ENCODE measurements around the gene RNF41. TPM values are rescaled to one million over a fixed set of nuclear protein-coding genes. Genes with fewer than 3 reads are reported as not detected.

The RNF41 gene
- total RNA-seq, 2 experiments from 2014 or later, result 23.4 to 27.4 TPM

DNA sequence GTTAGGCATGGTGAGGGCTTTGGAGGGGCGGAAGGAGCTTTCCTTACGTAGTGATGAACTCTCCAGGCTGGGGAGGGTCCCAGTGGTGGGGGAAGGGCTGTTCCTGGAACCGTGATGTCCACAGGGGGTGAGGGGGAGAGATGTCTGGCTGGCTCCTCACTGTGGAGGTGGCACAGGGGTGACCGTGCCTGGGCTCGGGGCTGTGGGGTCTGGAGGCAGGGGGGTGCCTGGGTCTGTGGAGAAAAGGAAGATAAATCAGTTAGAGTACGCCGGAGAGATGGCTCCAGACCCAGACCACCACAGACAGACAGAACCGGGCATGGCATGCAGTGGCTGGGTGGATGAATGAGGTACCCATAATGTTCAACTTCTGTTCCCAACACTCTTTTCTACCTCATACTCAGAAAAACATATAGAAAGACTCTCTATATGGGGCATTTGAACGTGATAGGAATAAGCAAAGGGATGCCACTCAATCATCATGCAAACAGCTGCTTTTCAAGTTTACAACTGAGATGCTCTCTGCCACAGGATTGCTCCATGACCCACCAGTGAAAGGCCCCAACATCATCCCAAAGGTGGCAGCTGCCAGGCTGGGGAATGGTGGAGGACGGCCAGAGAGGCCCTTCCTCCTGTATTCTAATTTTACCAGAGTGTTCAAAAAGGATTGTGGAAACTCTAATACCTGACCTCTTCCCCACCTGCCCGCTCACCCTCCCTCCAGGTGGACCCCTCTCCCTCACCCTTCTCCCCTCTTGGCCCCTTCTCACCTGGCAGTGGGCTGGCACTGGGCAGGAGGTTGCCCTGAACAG, 58.0 kb downstream of the RNF41 start:
- Mint-ChIP-seq H3K36me3 (ENCODE audit: low read depth) (peaks cover 62% of the 10 kb centered on the region), H3K27ac (peak overlapping the region; percentile 67), H3K27me3 (no peaks in the 10 kb centered on the region), H3K4me3 (no peak overlapping the region), H3K9me3 (no peaks in the 10 kb centered on the region), H3K4me1 (ENCODE audit: low read depth) (peaks cover 18% of the 10 kb centered on the region)
- ATAC-seq, result no peak
- no peak for DNase-seq
- ChIA-PET POLR2A (interaction anchor here (0.8 to 5.7 kb wide), 8 partner anchors 7 to 46 kb away, joined by 3 to 51 read pairs (median 9); partner anchors contain the start of genes ESYT1, SMARCC2 and ZC3H10), CTCF (interaction anchor here (1.2 to 3.9 kb wide), 2 partner anchors 25 to 44 kb away, joined by 4 to 25 read pairs; partner anchors contain the start of gene SMARCC2)
- TF ChIP-seq, protein P1, sequence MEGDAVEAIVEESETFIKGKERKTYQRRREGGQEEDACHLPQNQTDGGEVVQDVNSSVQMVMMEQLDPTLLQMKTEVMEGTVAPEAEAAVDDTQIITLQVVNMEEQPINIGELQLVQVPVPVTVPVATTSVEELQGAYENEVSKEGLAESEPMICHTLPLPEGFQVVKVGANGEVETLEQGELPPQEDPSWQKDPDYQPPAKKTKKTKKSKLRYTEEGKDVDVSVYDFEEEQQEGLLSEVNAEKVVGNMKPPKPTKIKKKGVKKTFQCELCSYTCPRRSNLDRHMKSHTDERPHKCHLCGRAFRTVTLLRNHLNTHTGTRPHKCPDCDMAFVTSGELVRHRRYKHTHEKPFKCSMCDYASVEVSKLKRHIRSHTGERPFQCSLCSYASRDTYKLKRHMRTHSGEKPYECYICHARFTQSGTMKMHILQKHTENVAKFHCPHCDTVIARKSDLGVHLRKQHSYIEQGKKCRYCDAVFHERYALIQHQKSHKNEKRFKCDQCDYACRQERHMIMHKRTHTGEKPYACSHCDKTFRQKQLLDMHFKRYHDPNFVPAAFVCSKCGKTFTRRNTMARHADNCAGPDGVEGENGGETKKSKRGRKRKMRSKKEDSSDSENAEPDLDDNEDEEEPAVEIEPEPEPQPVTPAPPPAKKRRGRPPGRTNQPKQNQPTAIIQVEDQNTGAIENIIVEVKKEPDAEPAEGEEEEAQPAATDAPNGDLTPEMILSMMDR (IDR thresholded peaks at IDR 0.05), result no peak
- intact Hi-C loops (cut with micrococcal nuclease), result no loop called here

DNA sequence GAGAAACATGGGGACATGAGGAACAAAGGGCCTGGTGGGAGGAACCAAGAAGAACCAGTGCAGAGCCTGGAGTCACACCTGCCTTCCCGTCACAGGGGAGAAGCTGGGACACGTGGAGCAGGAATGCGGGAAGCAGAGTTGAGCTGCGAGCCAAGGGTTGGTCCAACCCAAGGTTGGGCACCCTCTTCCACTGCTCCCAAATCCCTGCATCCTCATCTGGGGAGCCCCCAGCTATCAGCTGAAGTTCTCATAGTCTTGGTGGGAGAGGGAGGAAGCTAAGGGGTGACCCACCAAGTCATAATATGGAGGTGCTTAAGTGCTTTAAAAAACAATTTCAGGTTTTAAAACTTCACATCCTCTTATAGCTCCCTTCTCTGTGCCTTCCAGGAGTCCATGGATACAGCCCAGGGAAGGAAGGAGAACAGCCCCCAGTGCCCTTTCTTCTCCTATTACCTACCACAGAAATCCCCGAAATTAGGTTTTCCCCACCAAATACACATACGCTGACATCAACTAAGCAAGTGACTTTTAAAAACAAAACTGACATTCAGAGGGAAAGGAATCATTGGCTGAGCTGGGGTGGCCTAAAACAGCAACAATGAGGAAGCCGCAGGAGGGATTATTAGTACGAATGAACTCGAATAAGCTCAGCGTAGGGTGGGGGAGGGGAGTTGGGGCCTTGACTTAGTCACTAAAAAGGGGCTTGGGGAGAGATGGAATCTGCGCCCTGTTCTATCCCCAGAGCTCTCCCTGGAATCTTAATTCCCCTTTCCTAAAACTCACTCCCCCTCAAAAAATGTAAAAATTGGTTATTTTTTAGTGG, 59.0 kb downstream of the RNF41 start:
- H3K9me3 Mint-ChIP-seq, result no peaks in the 10 kb centered on the region
- TF ChIP-seq, protein P1 (IDR thresholded peaks at IDR 0.05), result no peak
- H3K27me3 Mint-ChIP-seq, result no peaks in the 10 kb centered on the region
- H3K36me3 Mint-ChIP-seq (ENCODE audit: low read depth), result peaks cover 64% of the 10 kb centered on the region
- CTCF ChIA-PET, result interaction anchor here (1.4 to 3.9 kb wide), 2 partner anchors 26 to 35 kb away, joined by 5 to 25 read pairs; partner anchors contain the start of genes ESYT1 and SMARCC2
- peak overlapping the region; percentile 9 for H3K27ac Mint-ChIP-seq
- ATAC-seq (no peak), DNase-seq (no peak)
- H3K4me3 Mint-ChIP-seq, result no peak overlapping the region
- POLR2A ChIA-PET, result interaction anchor here (0.7 to 5.7 kb wide), 17 partner anchors 8 to 59 kb away, joined by 3 to 51 read pairs (median 7); partner anchors contain the start of genes ESYT1, PA2G4 and ZC3H10
- peaks cover 18% of the 10 kb centered on the region for H3K4me1 Mint-ChIP-seq (ENCODE audit: low read depth)
- intact Hi-C loops (cut with micrococcal nuclease), result no loop called here

DNA sequence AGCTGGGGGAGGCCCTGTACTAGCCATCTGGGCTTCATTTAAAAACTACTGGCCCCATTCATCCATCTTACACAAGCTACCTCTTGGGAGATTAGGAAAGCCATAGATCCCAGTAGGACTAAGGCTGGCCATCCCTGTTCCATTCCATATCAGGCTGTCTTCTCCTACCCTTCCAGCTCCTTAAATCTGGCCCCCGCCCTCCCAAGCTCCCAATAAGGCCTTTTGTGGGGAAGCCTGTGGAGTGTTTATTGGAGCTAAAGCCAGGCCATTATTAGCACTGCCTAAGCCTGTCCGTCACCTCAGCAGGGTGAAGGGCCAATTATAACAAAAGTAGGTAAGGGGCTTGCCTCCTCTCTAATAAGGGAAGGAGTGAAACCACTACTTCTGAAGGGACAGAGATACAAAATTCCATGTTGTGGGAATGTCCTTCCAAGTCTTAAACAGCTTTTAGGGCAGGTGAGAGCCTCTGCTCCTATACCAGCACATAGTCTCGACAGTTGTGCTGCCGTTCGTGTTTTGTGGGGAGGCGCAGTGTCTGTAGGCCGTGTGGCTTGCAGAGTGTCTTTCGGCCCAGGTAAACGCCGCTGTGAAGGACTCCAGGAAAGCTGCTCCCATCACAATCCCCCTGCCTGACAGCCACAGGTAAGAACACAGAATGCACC, 59.9 kb downstream of the RNF41 start:
- ChIA-PET POLR2A (interaction anchor here (0.6 to 5.7 kb wide), 20 partner anchors 9 to 154 kb away, joined by 3 to 51 read pairs (median 6); partner anchors contain the start of genes CNPY2, ESYT1, MYL6B and PA2G4), CTCF (interaction anchor here (0.9 to 3.9 kb wide), 6 partner anchors 25 to 44 kb away, joined by 5 to 25 read pairs (median 6); partner anchors contain the start of genes ESYT1, SMARCC2 and ZC3H10)
- Mint-ChIP-seq H3K4me1 (ENCODE audit: low read depth) (peaks cover 22% of the 10 kb centered on the region), H3K27me3 (no peaks in the 10 kb centered on the region), H3K4me3 (peak overlapping the region; percentile 95), H3K27ac (peak overlapping the region; percentile 98), H3K36me3 (ENCODE audit: low read depth) (peaks cover 61% of the 10 kb centered on the region), H3K9me3 (no peaks in the 10 kb centered on the region)
- ATAC-seq (no peak), DNase-seq (no peak)
- TF ChIP-seq, protein P1 (IDR thresholded peaks at IDR 0.05), result no peak
- intact Hi-C loops (cut with micrococcal nuclease), result no loop called here

DNA sequence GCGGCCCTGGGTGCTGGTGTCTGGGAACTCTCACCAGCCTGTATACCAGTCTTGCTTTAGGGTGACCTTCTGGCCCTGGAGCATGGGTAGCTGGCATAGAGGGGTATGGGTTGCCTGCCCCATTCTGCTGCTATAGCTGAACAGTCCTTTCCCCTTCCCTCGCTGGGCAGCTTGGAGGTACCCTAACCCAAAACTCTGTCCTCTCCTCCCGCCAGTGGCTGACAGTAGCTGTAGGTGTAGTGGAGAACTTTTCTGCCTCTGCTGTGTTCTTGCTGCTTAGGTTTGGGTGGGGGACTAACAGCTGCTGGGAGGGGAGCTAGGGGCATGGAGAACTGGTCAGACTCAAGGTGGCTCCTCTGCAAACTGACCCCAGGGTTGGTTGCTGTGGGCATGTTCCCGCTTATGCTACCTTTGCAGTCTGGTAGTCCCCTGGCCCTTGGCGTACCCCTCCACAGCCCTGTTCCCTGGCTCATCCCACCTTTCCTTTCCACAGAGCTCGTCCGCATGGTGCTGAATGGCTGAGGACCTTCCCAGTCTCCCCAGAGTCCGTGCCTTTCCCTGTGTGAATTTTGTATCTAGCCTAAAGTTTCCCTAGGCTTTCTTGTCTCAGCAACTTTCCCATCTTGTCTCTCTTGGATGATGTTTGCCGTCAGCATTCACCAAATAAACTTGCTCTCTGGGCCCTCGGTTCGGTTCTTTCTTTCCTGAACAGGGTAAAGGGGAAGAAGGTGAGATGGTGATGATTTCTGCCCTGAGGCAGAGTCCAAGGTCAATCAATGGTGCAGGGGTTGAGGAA, 60.6 kb downstream of the RNF41 start:
- Mint-ChIP-seq H3K4me3 (peak overlapping the region; percentile 95), H3K27me3 (no peaks in the 10 kb centered on the region), H3K9me3 (no peaks in the 10 kb centered on the region), H3K27ac (peak overlapping the region; percentile 98), H3K4me1 (ENCODE audit: low read depth) (peaks cover 22% of the 10 kb centered on the region), H3K36me3 (ENCODE audit: low read depth) (peaks cover 61% of the 10 kb centered on the region)
- DNase-seq (no peak), ATAC-seq (no peak)
- intact Hi-C loops (cut with micrococcal nuclease), result no loop called here
- TF ChIP-seq, protein P1 (IDR thresholded peaks at IDR 0.05), result no peak
- ChIA-PET CTCF (interaction anchor here (0.8 to 3.9 kb wide), 7 partner anchors 26 to 423 kb away, joined by 4 to 25 read pairs (median 6); partner anchors contain the start of genes ESYT1, SMARCC2 and ZC3H10), POLR2A (interaction anchor here (0.6 to 5.7 kb wide), 20 partner anchors 10 to 155 kb away, joined by 3 to 51 read pairs (median 7); partner anchors contain the start of genes CNPY2, ESYT1, MYL6B and PA2G4)

Data from activated CD8-positive, alpha-beta T cell treated with anti-CD3 and anti-CD28 coated beads for 36 hours (primary cell).